Activated naive CD4-positive, alpha-beta T cell treated with anti-CD3 and anti-CD28 coated beads for 36 hours (primary cell): ENCODE data around the gene GPBP1L1. TPM values are rescaled to one million over a fixed set of nuclear protein-coding genes. Genes with fewer than 3 reads are reported as not detected.

Experiments used
- CTCF ChIA-PET: fragments of 350-600 bp; sonication (Branson Sonifier 250); formaldehyde crosslinking; loops from one replicate; lab custom pipeline; 2021; ENCODE audit warnings: antibody characterized with exemption; lab: Charles Lee
- DNase-seq: peaks from one replicate; pipeline ENCODE4 v3.0.0-alpha.2; 2020
- H3K27ac Mint-ChIP-seq: one replicate; pipeline ENCODE4 v1.8.0; 2021; ENCODE audit warnings: mild to moderate bottlenecking, mixed read lengths
- H3K27me3 Mint-ChIP-seq: one replicate; pipeline ENCODE4 v1.8.0; 2021; ENCODE audit warnings: low read depth, mixed read lengths
- H3K36me3 Mint-ChIP-seq: one replicate; pipeline ENCODE4 v1.8.0; 2021; ENCODE audit warnings: low read depth, mixed read lengths
- H3K4me1 Mint-ChIP-seq: one replicate; pipeline ENCODE4 v1.8.0; 2021; ENCODE audit warnings: low read depth, mixed read lengths
- H3K4me3 Mint-ChIP-seq: one replicate; pipeline ENCODE4 v1.8.0; 2021; ENCODE audit warnings: mild to moderate bottlenecking, moderate library complexity, mixed read lengths
- H3K9me3 Mint-ChIP-seq: one replicate; pipeline ENCODE4 v1.8.0; 2021; ENCODE audit warnings: mixed read lengths
- intact Hi-C: fragments of 100-400 bp; cut with micrococcal nuclease; formaldehyde crosslinking; loops from one replicate; pipeline ENCODE4 v1.15.1; 2023
- total RNA-seq, 2 experiments: library from RNA; stranded (reverse); gene quantifications; one replicate each; pipeline ENCODE4 v1.2.3, GENCODE V29; 2021

The GPBP1L1 gene
- total RNA-seq, 2 experiments from 2014 or later = 113 to 122 TPM

- intact Hi-C loops = loop anchor here (5.0 kb wide), 2 partner anchors 33 to 47 kb away; partner anchors contain the start of genes GPBP1L1 and TMEM69
- H3K4me1 Mint-ChIP-seq = peaks cover 10% of the 10 kb centered on the region
- H3K4me3 Mint-ChIP-seq = no peak overlapping the region
- peaks cover 26% of the 10 kb centered on the region for H3K36me3 Mint-ChIP-seq
- peak overlapping the region; percentile 19 for H3K27ac Mint-ChIP-seq
- no peaks in the 10 kb centered on the region for H3K9me3 Mint-ChIP-seq
- CTCF ChIA-PET = no interaction called here
- no peaks in the 10 kb centered on the region for H3K27me3 Mint-ChIP-seq
- DNase-seq = no peak
These were observed 31.6 kb downstream of the GPBP1L1 start for GRCh38 chr1:45654540-45655280.

- Mint-ChIP-seq H3K27me3 (no peaks in the 10 kb centered on the region), H3K9me3 (no peaks in the 10 kb centered on the region), H3K27ac (no peak overlapping the region), H3K36me3 (peaks cover 4% of the 10 kb centered on the region), H3K4me1 (peaks cover 3% of the 10 kb centered on the region), H3K4me3 (no peak overlapping the region)
- DNase-seq = no peak
- intact Hi-C loops = no loop called here
- CTCF ChIA-PET = interaction anchor here (0.6 kb wide), 1 partner anchor 117 kb away, joined by 3 read pairs; no protein-coding TSS in a partner anchor
These were observed 38.9 kb downstream of the GPBP1L1 start for GRCh38 chr1:45647248-45648021.

GRCh38 chr1:45644661-45645060 is 41.7 kb downstream of the GPBP1L1 start:
- CTCF ChIA-PET = interaction anchor here (0.5 to 1.5 kb wide), 2 partner anchors 98 to 132 kb away, joined by 3 to 4 read pairs; no protein-coding TSS in a partner anchor
- Mint-ChIP-seq H3K4me3 (no peak overlapping the region), H3K27ac (no peak overlapping the region), H3K36me3 (peaks cover 14% of the 10 kb centered on the region), H3K4me1 (peaks cover 3% of the 10 kb centered on the region), H3K9me3 (no peaks in the 10 kb centered on the region), H3K27me3 (no peaks in the 10 kb centered on the region)
- intact Hi-C loops = no loop called here
- DNase-seq = no peak

GRCh38 chr1:45643978-45644377 is 42.4 kb downstream of the GPBP1L1 start:
- Mint-ChIP-seq H3K4me1 (peaks cover 3% of the 10 kb centered on the region), H3K27me3 (no peaks in the 10 kb centered on the region), H3K4me3 (no peak overlapping the region), H3K9me3 (no peaks in the 10 kb centered on the region), H3K36me3 (peaks cover 14% of the 10 kb centered on the region), H3K27ac (no peak overlapping the region)
- intact Hi-C loops = no loop called here
- CTCF ChIA-PET = interaction anchor here (0.5 to 1.1 kb wide), 2 partner anchors 12 to 99 kb away, joined by 3 to 4 read pairs; no protein-coding TSS in a partner anchor
- DNase-seq = no peak

GRCh38 chr1:45643321-45643720 is 43.0 kb downstream of the GPBP1L1 start:
- Mint-ChIP-seq H3K27me3 (no peaks in the 10 kb centered on the region), H3K4me1 (peaks cover 3% of the 10 kb centered on the region), H3K27ac (no peak overlapping the region), H3K4me3 (no peak overlapping the region), H3K36me3 (peaks cover 14% of the 10 kb centered on the region), H3K9me3 (no peaks in the 10 kb centered on the region)
- no peak for DNase-seq
- intact Hi-C loops = no loop called here
- CTCF ChIA-PET = interaction anchor here (1.1 kb wide), 1 partner anchor 13 kb away, joined by 3 read pairs; no protein-coding TSS in a partner anchor

GRCh38 chr1:45640293-45640692 is 46.0 kb downstream of the GPBP1L1 start:
- no peaks in the 10 kb centered on the region for H3K27me3 Mint-ChIP-seq
- CTCF ChIA-PET = no interaction called here
- H3K4me3 Mint-ChIP-seq = no peak overlapping the region
- peaks cover 12% of the 10 kb centered on the region for H3K36me3 Mint-ChIP-seq
- no peak for DNase-seq
- H3K9me3 Mint-ChIP-seq = no peaks in the 10 kb centered on the region
- no peak overlapping the region for H3K27ac Mint-ChIP-seq
- no peaks in the 10 kb centered on the region for H3K4me1 Mint-ChIP-seq
- intact Hi-C loops = no loop called here

- no peak for DNase-seq
- no peaks in the 10 kb centered on the region for H3K9me3 Mint-ChIP-seq
- intact Hi-C loops = no loop called here
- H3K27me3 Mint-ChIP-seq = no peaks in the 10 kb centered on the region
- H3K4me3 Mint-ChIP-seq = no peak overlapping the region
- H3K36me3 Mint-ChIP-seq = peaks cover 14% of the 10 kb centered on the region
- H3K4me1 Mint-ChIP-seq = no peaks in the 10 kb centered on the region
- H3K27ac Mint-ChIP-seq = no peak overlapping the region
- CTCF ChIA-PET = no interaction called here
These were observed 51.1 kb downstream of the GPBP1L1 start for GRCh38 chr1:45635211-45635610.

- Mint-ChIP-seq H3K4me3 (no peak overlapping the region), H3K9me3 (no peaks in the 10 kb centered on the region), H3K27ac (peak overlapping the region; percentile 38), H3K4me1 (no peaks in the 10 kb centered on the region), H3K36me3 (peaks cover 25% of the 10 kb centered on the region), H3K27me3 (no peaks in the 10 kb centered on the region)
- DNase-seq = no peak
- intact Hi-C loops = no loop called here
- CTCF ChIA-PET = no interaction called here
These were observed 55.9 kb downstream of the GPBP1L1 start for GRCh38 chr1:45630429-45630828.

- CTCF ChIA-PET = no interaction called here
- no peak for DNase-seq
- H3K27me3 Mint-ChIP-seq = no peaks in the 10 kb centered on the region
- intact Hi-C loops = no loop called here
- H3K4me1 Mint-ChIP-seq = no peaks in the 10 kb centered on the region
- H3K9me3 Mint-ChIP-seq = no peaks in the 10 kb centered on the region
- H3K27ac Mint-ChIP-seq = no peak overlapping the region
- peaks cover 26% of the 10 kb centered on the region for H3K36me3 Mint-ChIP-seq
- H3K4me3 Mint-ChIP-seq = no peak overlapping the region
These were observed 57.3 kb downstream of the GPBP1L1 start for GRCh38 chr1:45629035-45629434.

- CTCF ChIA-PET = no interaction called here
- Mint-ChIP-seq H3K27me3 (no peaks in the 10 kb centered on the region), H3K9me3 (no peaks in the 10 kb centered on the region), H3K36me3 (peaks cover 20% of the 10 kb centered on the region), H3K4me3 (no peak within 1 kb of the TSS), H3K4me1 (peaks cover 2% of the 10 kb centered on the region), H3K27ac (peak within 1 kb of the TSS; percentile 63)
- intact Hi-C loops = no loop called here
- no peak for DNase-seq
These were observed 62.4 kb downstream of the GPBP1L1 start, which contains the start of gene CCDC17 for GRCh38 chr1:45623972-45624371. Gene CCDC17 (minus strand): TSS chr1:45624054. CDS start chr1:45623909, 145 bp downstream.

- H3K9me3 Mint-ChIP-seq = no peaks in the 10 kb centered on the region
- H3K4me3 Mint-ChIP-seq = no peak overlapping the region
- peaks cover 20% of the 10 kb centered on the region for H3K36me3 Mint-ChIP-seq
- no peaks in the 10 kb centered on the region for H3K27me3 Mint-ChIP-seq
- peaks cover 3% of the 10 kb centered on the region for H3K4me1 Mint-ChIP-seq
- intact Hi-C loops = no loop called here
- H3K27ac Mint-ChIP-seq = no peak overlapping the region
- no peak for DNase-seq
- CTCF ChIA-PET = no interaction called here
These were observed 63.6 kb downstream of the GPBP1L1 start for GRCh38 chr1:45622524-45623394.
